ENCODE results near the gene VMP1.
"Not testable (repeated sequence)": the region's sequence is repeated elsewhere in the genome, so short reads cannot be mapped to it uniquely, and the experiment has no call there.

Gene VMP1

DNA sequence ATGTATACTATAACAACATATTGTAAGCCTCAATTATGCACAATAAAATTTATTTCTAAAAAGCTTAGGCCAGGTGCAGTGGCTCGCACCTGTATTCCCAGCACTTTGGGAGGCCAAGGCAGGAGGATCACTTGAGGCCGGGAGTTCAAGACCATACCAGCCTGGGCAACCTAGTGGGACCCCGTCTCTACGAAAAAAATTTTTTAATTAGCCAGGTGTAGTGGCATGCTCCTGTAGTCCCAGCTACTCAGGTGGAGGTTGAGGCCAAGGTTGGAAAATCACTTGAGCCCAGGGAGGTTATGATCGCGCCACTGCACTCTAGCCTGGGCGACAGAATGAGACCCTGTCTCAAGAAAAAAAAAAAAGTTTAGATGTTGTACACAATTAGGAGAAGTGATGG lies 45.5 kb downstream of the VMP1 start:
- H3K4me2 ChIP-seq: peak overlapping the region in 3 of 11 experiments; percentile 29 to 85 (median 66); a peak in 5 of 22 replicates
- no peaks in the 10 kb centered on the region for H3K27me3 ChIP-seq
- peaks cover 0 to 1% (median 0%) of the 10 kb centered on the region in 11 experiments; a peak in 2 of 22 replicates for H3K9me3 ChIP-seq (replicated peaks in 1 of 11)
- peak overlapping the region in 2 of 11 experiments; percentile 71 to 76; a peak in 3 of 22 replicates for H3K9ac ChIP-seq
- no peak overlapping the region; a peak in 1 of 20 replicates for H3K4me3 ChIP-seq
- H3K36me3 ChIP-seq: peaks cover 6 to 52% (median 27%) of the 10 kb centered on the region in 11 experiments
- TF ChIP-seq Cebpa-rat (IDR thresholded peaks at IDR 0.05): no peak
- H3K4me1 ChIP-seq: peaks cover 8 to 56% (median 16%) of the 10 kb centered on the region in 10 experiments; a peak in 18 of 20 replicates
- H4K20me1 ChIP-seq: no peaks in the 10 kb centered on the region
- peak overlapping the region in 2 of 11 experiments; percentile 72 to 79; a peak in 3 of 22 replicates for H3K27ac ChIP-seq

DNA sequence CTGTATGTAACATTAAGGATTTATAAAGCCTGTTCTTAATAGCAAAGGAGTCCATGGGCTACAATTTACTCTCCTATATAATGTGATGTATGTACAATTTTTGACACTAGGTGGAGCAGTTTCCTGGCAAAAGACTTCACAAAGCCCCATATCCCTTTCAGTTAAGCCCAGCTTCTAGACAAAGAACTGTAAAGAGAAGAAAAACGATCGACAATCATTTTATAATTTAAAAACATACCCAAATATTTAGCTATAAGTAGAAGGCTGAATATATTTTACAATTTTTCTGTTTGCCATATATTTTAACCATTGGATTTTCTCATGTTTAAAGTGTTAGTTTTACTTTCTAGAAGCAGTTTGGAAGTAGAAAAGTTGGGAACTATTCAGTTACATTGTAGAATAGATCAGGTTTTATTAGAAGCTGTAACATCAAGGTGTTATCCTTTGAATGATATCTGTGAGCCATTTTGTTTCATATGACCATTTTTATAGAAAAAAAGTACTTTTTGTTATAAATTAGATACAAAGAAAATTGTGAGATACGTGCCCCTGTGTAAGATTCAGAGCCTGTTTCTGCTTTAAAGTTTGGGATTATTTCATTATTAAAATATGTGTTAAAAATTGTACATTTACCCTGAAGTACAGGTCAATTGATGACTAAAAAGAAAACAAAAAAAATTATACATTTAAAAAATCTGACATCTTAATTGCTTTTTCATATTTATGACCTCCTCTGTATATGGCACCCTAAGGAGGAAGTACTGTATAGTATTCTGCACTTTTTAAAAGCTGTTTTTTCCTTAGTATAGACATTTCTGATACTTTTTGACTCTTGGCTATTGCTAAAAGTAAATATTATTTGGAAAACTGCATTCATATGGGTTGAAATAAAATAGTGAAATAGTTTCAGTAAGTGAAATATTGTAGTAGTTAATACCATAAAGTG lies 46.3 kb downstream of the VMP1 start:
- Histone ChIP-seq H3K9me3 (replicated peaks in 1 of 11) (peaks cover under 1 to 10% (median 5%) of the 10 kb centered on the region in 11 experiments; a peak in 21 of 22 replicates), H3K27ac (peak overlapping the region in 9 of 11 experiments; percentile 21 to 79 (median 57); a peak in 15 of 22 replicates), H3K4me2 (peak overlapping the region in 7 of 11 experiments; percentile 34 to 88 (median 68); a peak in 11 of 22 replicates), H4K20me1 (no peaks in the 10 kb centered on the region), H3K27me3 (no peaks in the 10 kb centered on the region), H3K4me1 (peaks cover 8 to 64% (median 16%) of the 10 kb centered on the region in 10 experiments; a peak in 18 of 20 replicates), H3K4me3 (peak overlapping the region in 2 of 10 experiments; percentile 34 to 41; a peak in 4 of 20 replicates), H3K36me3 (peaks cover 15 to 57% (median 36%) of the 10 kb centered on the region in 11 experiments), H3K9ac (peak overlapping the region in 8 of 11 experiments; percentile 9 to 76 (median 35); a peak in 13 of 22 replicates)
- no peak for TF ChIP-seq Cebpa-rat (IDR thresholded peaks at IDR 0.05)

DNA sequence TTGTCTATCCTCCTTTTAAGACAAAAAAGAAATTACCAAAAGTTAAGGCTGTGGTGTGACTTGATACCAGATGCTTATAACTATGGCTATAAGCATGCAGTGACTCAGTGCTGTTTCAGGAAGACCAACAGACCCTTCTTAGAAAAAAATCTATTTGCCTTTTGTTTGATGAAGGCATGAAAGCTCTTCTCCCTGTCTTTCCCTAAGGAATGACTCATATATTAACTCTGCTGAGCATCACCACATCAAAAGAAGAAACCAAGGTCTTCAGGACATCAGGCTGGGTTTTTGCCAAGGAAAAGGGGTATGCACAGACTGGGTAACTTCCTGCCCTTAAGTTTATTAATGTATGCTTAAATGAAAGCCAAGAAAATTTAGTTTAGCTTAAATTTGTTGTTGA lies 47.1 kb downstream of the VMP1 start:
- H3K27me3 ChIP-seq: no peaks in the 10 kb centered on the region
- no peaks in the 10 kb centered on the region for H4K20me1 ChIP-seq
- peaks cover 16 to 57% (median 40%) of the 10 kb centered on the region in 11 experiments for H3K36me3 ChIP-seq
- H3K4me1 ChIP-seq: peaks cover 8 to 65% (median 16%) of the 10 kb centered on the region in 10 experiments; a peak in 18 of 20 replicates
- H3K9me3 ChIP-seq (replicated peaks in 1 of 11): peaks cover 8 to 17% (median 13%) of the 10 kb centered on the region in 11 experiments
- H3K4me3 ChIP-seq: peak overlapping the region in 2 of 10 experiments; percentile 11 to 34; a peak in 2 of 20 replicates
- peak overlapping the region in 10 of 11 experiments; percentile 13 to 88 (median 56); a peak in 17 of 22 replicates for H3K4me2 ChIP-seq
- no peak for TF ChIP-seq Cebpa-rat (IDR thresholded peaks at IDR 0.05)
- peak overlapping the region in 8 of 11 experiments; percentile 17 to 79 (median 59); a peak in 16 of 22 replicates for H3K27ac ChIP-seq
- peak overlapping the region in 9 of 11 experiments; percentile 9 to 76 (median 36); a peak in 11 of 22 replicates for H3K9ac ChIP-seq

DNA sequence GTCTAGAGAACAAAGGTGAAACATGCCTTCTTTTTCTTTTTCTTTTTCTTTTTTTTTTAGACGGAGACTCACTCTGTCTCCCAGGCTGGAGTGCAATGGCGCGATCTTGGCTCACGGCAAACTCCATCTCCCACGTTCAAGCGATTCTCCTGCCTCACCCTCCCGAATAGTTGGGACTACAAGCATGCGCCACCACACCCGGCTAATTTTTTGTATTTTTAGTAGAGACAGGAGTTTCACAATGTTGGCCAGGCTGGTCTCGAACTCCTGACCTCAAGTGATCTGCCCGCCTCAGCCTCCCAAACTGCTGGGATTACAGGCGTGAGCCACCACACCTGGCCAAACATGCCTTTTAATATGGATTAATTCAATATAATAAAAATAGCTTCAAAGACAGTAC lies 47.6 kb downstream of the VMP1 start:
- Histone ChIP-seq H3K4me1 (peaks cover 8 to 70% (median 16%) of the 10 kb centered on the region in 10 experiments; a peak in 18 of 20 replicates), H3K36me3 (peaks cover 15 to 60% (median 43%) of the 10 kb centered on the region in 11 experiments), H3K9me3 (replicated peaks in 1 of 11) (peaks cover 9 to 17% (median 13%) of the 10 kb centered on the region in 11 experiments), H3K9ac (peak overlapping the region in 5 of 11 experiments; percentile 36 to 76 (median 55); a peak in 5 of 22 replicates), H3K4me3 (peak overlapping the region in 1 of 10 experiments; percentile 34; a peak in 1 of 20 replicates), H3K27ac (peak overlapping the region in 8 of 11 experiments; percentile 11 to 79 (median 59); a peak in 12 of 22 replicates), H3K4me2 (peak overlapping the region in 9 of 11 experiments; percentile 13 to 88 (median 58); a peak in 15 of 22 replicates)
- not testable (repeated sequence) for H3K27me3 ChIP-seq, H4K20me1 ChIP-seq

DNA sequence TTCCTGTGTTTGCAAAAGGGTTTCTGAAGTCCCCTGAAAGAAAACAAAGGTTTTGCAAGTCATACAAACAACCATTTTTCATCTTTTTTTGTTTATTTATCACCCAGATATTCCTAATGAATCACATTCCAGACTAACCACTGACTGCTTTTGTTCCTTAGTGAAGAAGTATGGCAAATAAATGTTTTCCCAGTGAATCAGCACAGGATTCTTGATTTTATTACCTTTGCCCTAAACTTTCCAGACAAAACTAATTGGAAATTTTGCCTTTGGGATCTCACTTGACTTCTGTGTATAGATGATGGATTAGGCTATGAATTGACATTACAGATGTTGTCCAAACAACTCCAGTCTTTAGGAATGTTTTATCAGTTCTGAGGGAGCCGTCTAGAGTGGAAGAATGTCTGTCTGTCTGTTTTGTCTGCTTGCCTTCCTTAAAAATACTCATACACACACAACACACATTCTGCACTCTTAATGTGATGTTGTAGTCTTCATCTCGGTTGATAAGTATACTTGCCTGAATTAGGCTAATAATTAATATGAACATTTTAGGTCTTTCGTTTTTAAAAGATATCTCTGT lies 48.9 kb downstream of the VMP1 start:
- peak overlapping the region in 4 of 11 experiments; percentile 6 to 79 (median 40); a peak in 3 of 22 replicates for H3K27ac ChIP-seq
- H3K4me1 ChIP-seq: peaks cover 8 to 83% (median 16%) of the 10 kb centered on the region in 10 experiments; a peak in 18 of 20 replicates
- peaks cover 9 to 17% (median 13%) of the 10 kb centered on the region in 11 experiments for H3K9me3 ChIP-seq (replicated peaks in 1 of 11)
- no peak overlapping the region for H3K4me3 ChIP-seq
- peak overlapping the region in 1 of 11 experiments; percentile 17; a peak in 1 of 22 replicates for H3K9ac ChIP-seq
- no peaks in the 10 kb centered on the region for H3K27me3 ChIP-seq
- no peaks in the 10 kb centered on the region for H4K20me1 ChIP-seq
- no peak for TF ChIP-seq Cebpa-rat (IDR thresholded peaks at IDR 0.05)
- H3K36me3 ChIP-seq: peaks cover 15 to 69% (median 51%) of the 10 kb centered on the region in 11 experiments
- H3K4me2 ChIP-seq: peak overlapping the region in 2 of 11 experiments; percentile 47 to 85; a peak in 3 of 22 replicates

DNA sequence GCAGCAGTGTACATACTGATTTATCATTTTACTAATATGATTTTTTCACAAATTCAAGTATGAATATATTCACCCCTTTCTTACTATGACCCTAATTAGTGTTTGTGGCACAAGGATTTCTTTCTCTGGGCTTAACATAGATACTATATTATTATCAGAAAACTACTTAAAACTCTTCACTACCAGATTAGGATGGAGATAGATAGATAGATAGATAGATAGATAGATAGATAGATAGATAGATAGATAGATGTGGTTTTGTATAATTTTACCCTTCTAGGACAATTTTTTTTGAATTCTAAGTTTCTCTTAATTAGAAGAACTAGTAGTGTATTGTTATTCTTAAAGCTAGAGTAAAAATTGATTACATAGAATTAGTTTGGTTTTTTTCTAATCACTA lies 49.6 kb downstream of the VMP1 start:
- Histone ChIP-seq H3K9me3 (replicated peaks in 1 of 11) (peaks cover 9 to 17% (median 13%) of the 10 kb centered on the region in 11 experiments), H4K20me1 (no peaks in the 10 kb centered on the region), H3K9ac (no peak overlapping the region), H3K27ac (no peak overlapping the region), H3K36me3 (peaks cover 15 to 72% (median 50%) of the 10 kb centered on the region in 11 experiments), H3K4me3 (no peak overlapping the region), H3K4me2 (no peak overlapping the region), H3K4me1 (peaks cover 8 to 85% (median 16%) of the 10 kb centered on the region in 10 experiments; a peak in 18 of 20 replicates), H3K27me3 (no peaks in the 10 kb centered on the region)
- TF ChIP-seq Cebpa-rat (IDR thresholded peaks at IDR 0.05): no peak

DNA sequence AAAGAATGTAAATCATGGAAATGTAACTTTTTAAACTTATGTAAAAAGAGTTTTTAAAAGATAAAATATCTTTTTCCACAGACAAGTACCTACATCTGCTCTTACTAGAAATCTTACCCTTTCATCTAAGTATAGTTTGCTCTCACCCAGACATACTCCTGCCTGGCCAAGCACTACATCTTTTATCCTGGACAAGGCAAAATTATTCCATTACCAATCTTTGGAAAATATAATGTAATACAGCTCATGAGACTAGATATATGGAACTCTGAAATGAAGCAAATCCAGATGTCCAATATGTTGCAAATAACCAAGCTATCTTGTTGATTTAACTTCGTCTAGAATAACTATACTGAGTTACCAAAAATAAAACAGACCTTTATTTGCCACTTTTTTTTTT lies 50.0 kb downstream of the VMP1 start:
- no peak overlapping the region for H3K4me3 ChIP-seq
- peak overlapping the region in 2 of 11 experiments; percentile 4 to 51; a peak in 1 of 22 replicates for H3K4me2 ChIP-seq
- peaks cover 8 to 85% (median 16%) of the 10 kb centered on the region in 10 experiments; a peak in 18 of 20 replicates for H3K4me1 ChIP-seq
- peaks cover 15 to 69% (median 50%) of the 10 kb centered on the region in 11 experiments for H3K36me3 ChIP-seq
- H3K9me3 ChIP-seq (replicated peaks in 1 of 11): peaks cover 9 to 17% (median 13%) of the 10 kb centered on the region in 11 experiments
- no peaks in the 10 kb centered on the region for H4K20me1 ChIP-seq
- no peaks in the 10 kb centered on the region for H3K27me3 ChIP-seq
- no peak overlapping the region for H3K27ac ChIP-seq
- TF ChIP-seq Cebpa-rat (IDR thresholded peaks at IDR 0.05): no peak
- no peak overlapping the region for H3K9ac ChIP-seq

DNA sequence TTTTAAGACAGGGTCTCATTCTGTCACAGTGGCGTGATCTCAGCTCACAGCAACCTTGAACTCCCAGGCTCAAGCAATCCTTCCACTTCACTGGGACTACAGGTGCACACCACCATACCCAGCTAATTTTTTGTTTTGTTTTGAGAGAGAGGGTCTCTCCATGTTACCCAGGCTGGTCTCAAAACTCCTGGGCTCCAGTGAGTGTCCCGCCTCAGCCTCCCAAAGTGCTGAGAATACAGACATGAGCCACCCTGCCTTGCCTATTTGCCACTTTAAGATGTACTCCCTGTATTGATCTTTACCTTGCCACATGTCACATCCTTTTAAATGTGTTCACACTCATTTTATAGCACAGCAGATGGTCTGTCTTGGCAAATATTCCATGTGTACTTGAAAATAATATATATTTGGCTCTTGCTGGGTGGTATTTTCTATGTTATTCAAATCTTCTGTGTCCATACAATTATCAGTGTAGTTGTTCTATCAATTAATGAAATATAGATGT lies 50.5 kb downstream of the VMP1 start:
- Histone ChIP-seq H3K9ac (no peak overlapping the region), H3K4me1 (peaks cover 8 to 85% (median 16%) of the 10 kb centered on the region in 10 experiments; a peak in 18 of 20 replicates)

DNA sequence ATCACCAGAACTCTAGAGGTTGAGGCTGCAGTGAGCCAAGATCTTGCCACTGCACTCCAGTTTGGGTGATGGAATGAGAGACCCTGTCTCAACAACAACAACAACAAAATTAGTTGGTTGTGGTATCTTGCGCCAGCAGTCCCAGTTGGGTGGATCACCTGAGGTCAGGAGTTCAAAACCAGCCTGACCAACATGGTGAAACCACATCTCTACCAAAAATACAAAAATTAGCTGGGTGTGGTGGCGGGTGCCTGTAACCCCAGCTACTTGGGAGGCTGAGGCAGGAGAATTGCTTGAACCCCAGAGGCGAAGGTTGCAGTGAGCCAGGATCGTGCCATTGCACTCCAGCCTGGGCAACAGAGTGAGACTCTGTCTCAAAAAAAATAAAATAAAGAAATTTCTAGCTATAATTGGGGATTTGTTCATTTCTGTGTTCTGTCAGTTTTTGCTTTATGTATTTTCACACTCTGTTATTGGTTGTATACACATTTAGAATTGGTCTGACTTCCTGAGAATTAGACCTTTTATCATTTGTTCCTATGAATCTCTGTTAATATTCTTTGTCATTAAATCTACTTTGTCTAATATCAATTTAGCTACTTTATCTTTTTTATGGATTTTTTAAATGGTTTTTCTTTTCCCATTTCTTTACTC lies 51.7 kb downstream of the VMP1 start:
- H4K20me1 ChIP-seq, H3K9ac ChIP-seq, H3K4me2 ChIP-seq, H3K27ac ChIP-seq, H3K4me3 ChIP-seq, H3K27me3 ChIP-seq: not testable (repeated sequence)
- Histone ChIP-seq H3K9me3 (replicated peaks in 1 of 11) (peaks cover 9 to 17% (median 13%) of the 10 kb centered on the region in 11 experiments), H3K4me1 (peaks cover 6 to 90% (median 11%) of the 10 kb centered on the region in 10 experiments; a peak in 18 of 20 replicates), H3K36me3 (peaks cover 15 to 65% (median 51%) of the 10 kb centered on the region in 11 experiments)

More for the DNA sequence above, 50.5 kb downstream of the VMP1 start:
- Histone ChIP-seq H4K20me1 (no peaks in the 10 kb centered on the region), H3K4me3 (no peak overlapping the region), H3K27me3 (no peaks in the 10 kb centered on the region), H3K9me3 (replicated peaks in 1 of 11) (peaks cover 9 to 17% (median 13%) of the 10 kb centered on the region in 11 experiments), H3K4me2 (peak overlapping the region in 2 of 11 experiments; percentile 4 to 51; a peak in 2 of 22 replicates), H3K27ac (no peak overlapping the region), H3K36me3 (peaks cover 15 to 65% (median 50%) of the 10 kb centered on the region in 11 experiments)
- TF ChIP-seq Cebpa-rat (IDR thresholded peaks at IDR 0.05): no peak

Measured in BLaER1 treated with 17β-estradiol and CSF1 and Interleukin-3, amounts not matched to agents 10 nM and 100 nM (cell line).